ENCODE data around the gene NLRP5. TPM values are rescaled to one million over a fixed set of nuclear protein-coding genes. Genes with fewer than 3 reads are reported as not detected.

The NLRP5 gene
- total RNA-seq, 3 donors from 2014 or later, result not detected

DNA sequence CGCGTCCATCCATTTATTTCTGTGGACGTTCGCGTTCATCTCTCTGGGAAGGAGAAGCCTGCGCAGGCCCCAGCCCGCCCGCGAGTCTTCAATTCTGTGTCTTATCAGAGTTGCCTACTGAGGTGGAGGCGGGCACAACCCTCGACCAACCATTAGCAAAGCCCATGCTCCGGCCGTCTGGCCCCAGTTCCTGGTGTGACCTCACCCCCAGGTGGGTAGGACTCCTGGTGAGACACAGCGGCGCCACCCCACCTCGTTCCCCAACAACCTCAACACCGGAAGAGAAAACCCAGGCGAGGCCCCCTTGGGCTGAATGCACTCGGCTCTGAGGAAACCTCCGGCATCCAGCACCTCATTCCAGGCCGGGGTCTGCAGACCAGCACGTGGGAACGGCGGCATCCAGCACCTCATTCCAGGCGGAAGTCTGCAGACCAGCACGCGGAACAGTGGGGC, 119.8 kb downstream of the NLRP5 start:
- TF ChIP-seq, protein P1, sequence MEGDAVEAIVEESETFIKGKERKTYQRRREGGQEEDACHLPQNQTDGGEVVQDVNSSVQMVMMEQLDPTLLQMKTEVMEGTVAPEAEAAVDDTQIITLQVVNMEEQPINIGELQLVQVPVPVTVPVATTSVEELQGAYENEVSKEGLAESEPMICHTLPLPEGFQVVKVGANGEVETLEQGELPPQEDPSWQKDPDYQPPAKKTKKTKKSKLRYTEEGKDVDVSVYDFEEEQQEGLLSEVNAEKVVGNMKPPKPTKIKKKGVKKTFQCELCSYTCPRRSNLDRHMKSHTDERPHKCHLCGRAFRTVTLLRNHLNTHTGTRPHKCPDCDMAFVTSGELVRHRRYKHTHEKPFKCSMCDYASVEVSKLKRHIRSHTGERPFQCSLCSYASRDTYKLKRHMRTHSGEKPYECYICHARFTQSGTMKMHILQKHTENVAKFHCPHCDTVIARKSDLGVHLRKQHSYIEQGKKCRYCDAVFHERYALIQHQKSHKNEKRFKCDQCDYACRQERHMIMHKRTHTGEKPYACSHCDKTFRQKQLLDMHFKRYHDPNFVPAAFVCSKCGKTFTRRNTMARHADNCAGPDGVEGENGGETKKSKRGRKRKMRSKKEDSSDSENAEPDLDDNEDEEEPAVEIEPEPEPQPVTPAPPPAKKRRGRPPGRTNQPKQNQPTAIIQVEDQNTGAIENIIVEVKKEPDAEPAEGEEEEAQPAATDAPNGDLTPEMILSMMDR (IDR thresholded peaks at IDR 0.05), result no peak
- Histone ChIP-seq H3K4me1 (ENCODE audit: low read depth) (peaks cover 41% of the 10 kb centered on the region), H3K9me3 (no peaks in the 10 kb centered on the region), H3K36me3 (ENCODE audit: low read depth) (peaks cover 2% of the 10 kb centered on the region), H3K4me3 (no peak overlapping the region)
- intact Hi-C loops (cut with DNase I, micrococcal nuclease), result no loop called here
- ATAC-seq (peak; percentile 70), DNase-seq (peak; percentile 82 to 88 (median 83))

DNA sequence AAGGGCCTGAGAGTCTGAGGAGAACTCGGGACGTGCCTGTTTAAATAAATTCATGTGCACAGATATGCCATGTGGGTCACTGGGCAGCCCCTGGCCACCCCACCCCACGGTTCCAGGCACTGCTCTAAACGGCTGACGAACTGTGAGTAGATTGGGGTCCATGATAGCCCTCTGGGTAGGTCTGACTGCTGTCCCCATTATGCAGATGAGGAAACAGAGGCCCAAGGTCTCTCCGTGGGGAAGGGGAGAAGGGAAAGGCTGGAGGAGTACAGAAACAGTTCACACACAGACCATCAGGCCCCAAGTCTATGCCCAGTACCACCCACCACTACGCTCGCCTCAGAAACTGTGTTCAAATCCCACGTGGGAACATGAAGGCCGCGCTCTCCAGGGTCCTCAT, 120.4 kb downstream of the NLRP5 start:
- peaks cover 47% of the 10 kb centered on the region for H3K4me1 ChIP-seq (ENCODE audit: low read depth)
- intact Hi-C loops (cut with DNase I, micrococcal nuclease), result no loop called here
- DNase-seq (no peak), ATAC-seq (no peak)
- H3K9me3 ChIP-seq, result no peaks in the 10 kb centered on the region
- no peak overlapping the region for H3K4me3 ChIP-seq
- TF ChIP-seq, protein P1 (IDR thresholded peaks at IDR 0.05), result no peak
- no peaks in the 10 kb centered on the region for H3K36me3 ChIP-seq (ENCODE audit: low read depth)

DNA sequence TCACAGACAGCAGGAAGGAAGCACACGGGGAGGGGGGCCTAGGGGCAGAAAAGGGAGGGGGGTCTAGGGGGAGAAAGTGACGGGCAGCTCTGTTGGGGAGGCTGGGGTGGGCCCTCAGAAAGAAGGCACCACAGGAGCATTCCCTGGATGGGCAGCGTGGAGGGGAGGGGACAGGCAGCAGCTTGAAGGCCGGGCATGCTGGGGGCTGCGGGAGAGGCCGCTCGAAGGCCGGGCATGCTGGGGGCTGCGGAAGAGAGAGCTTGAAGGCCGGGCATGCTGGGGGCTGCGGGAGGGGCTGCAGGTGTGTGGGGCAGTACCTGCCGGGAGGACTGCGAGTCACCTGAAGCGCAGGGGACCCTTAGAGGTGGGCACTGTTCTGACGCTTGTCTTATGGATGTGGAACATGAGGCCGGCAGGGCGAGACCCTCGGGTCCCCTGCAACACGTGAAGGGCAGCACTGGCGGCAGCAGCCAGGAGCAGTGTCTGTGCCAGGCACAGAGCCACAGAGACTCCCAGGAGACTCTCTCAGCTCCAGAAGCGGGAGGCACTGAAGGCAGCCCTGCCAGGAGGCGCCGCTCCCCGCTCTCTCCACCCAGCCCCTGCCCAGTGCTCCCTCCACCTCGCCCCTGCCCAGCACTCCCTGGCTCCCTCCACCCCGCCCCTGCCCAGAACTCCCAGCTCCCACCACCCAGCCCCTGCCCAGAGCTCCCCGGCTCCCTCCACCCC, 121.2 kb downstream of the NLRP5 start:
- TF ChIP-seq, protein P1 (IDR thresholded peaks at IDR 0.05), result no peak
- DNase-seq, result peak in 2 of 3 donors; percentile 55 to 73
- Histone ChIP-seq H3K4me1 (ENCODE audit: low read depth) (peaks cover 54% of the 10 kb centered on the region), H3K36me3 (ENCODE audit: low read depth) (no peaks in the 10 kb centered on the region), H3K9me3 (no peaks in the 10 kb centered on the region), H3K4me3 (no peak overlapping the region)
- intact Hi-C loops (cut with DNase I, micrococcal nuclease), result no loop called here
- ATAC-seq, result peak; percentile 36

DNA sequence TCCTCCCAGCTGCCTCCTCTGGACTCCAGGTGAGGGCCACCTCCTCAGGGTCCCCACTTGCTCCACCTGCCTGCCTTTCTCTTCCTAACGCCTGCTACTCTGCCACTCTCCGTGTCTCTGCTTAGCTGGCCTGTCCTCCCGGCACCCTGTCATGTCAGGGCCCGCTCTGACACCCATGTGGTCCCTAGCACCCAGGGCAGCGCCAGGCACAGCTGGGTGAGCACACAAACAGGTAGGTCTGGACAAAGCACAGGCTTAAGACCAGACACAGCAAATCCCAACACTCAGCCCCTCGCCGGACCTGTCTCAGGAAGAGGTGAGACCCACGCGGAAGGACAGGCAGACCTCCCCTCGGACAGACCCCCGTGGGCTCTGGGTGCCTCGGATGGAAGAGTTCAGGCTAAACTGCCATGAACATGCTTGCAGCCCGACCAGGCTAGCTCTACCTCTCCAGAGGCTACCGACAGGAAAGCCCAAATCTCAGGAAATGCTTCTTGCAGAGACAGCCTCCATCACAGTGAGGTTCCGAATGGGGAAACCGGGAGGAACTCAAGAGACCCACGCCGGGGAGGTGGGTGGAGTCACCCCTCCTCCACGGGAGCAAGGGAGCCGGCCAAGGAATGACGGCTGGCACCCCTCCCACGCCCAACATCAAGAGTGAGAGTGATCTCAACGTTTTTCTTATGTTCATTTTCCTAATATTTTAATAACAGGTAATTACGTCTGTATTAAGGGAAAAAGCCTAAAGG, 122.0 kb downstream of the NLRP5 start:
- TF ChIP-seq, protein P1 (IDR thresholded peaks at IDR 0.05), result no peak
- DNase-seq, result no peak
- H3K9me3 ChIP-seq, result no peaks in the 10 kb centered on the region
- no peak overlapping the region for H3K4me3 ChIP-seq
- H3K4me1 ChIP-seq (ENCODE audit: low read depth), result peaks cover 62% of the 10 kb centered on the region
- intact Hi-C loops (cut with DNase I, micrococcal nuclease), result no loop called here
- H3K36me3 ChIP-seq (ENCODE audit: low read depth), result no peaks in the 10 kb centered on the region
- no peak for ATAC-seq

DNA sequence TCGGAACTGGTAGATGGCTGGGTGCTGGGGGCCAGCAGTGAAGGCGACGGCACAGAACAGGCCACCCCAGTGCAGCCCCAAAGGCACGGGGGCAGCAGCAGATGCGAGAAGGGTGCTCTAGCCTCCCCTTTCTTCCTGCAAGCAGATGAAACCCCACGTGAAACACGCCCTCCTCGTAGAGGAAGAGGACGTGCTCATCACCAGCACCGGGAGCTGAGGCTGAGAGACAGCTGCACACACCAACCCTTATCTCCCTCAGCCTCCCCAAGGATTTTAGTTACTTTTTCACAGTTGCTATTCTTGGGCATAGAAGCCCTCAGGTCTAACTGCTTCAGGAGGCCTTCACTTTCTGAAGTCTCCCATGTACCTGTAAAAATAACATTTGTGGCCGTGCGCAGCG, 122.7 kb downstream of the NLRP5 start:
- TF ChIP-seq, protein P1 (IDR thresholded peaks at IDR 0.05), result no peak
- Histone ChIP-seq H3K4me1 (ENCODE audit: low read depth) (peaks cover 64% of the 10 kb centered on the region), H3K4me3 (no peak overlapping the region), H3K9me3 (no peaks in the 10 kb centered on the region), H3K36me3 (ENCODE audit: low read depth) (no peaks in the 10 kb centered on the region)
- intact Hi-C loops (cut with DNase I, micrococcal nuclease), result no loop called here
- ATAC-seq (no peak), DNase-seq (no peak)
